ENCODE results near the gene CTSZ. TPM values are rescaled to one million over a fixed set of nuclear protein-coding genes. Genes with fewer than 3 reads are reported as not detected.

CTSZ gene
- total and polyA plus RNA-seq, 4 donors = 11.8 to 233 (median 188) TPM

DNA sequence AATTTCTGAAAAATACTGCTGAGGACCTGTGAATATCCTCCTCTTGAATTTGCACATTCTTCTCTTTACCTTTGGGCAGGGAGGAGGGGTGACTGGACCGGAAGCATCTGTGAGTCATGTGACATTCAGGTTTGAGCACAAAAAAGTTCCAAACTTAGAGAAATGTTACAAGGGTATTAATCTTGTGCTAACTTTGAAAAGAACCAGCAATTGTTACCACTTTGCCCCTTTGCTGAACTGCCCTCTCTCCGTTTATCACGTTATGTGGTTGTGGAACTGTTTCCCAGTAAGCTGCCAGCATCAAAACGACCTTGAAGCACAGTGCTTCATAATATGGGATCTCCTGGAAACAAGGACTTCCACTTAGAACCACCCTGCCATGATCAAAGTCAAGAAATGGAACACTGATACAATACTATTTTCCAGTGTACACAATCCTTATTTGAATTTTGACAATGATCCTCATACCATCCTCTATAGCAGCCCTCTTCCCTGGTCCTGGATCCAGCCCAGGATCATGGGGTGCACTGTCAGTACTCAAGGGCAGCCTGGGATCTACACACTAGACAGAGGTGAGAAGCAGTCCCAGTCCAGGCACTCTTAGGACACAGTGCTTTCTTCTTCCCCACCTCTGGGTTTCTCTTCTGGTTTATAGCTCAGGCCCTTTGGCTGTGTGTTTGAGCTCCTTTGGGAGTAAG, 9.9 kb upstream of the CTSZ start:
- H3K4me3 ChIP-seq (ENCODE audit: low read depth in 1 of 3, low read length in 3 of 3) = no peak overlapping the region
- no peak overlapping the region for H3K9ac ChIP-seq (ENCODE audit: low read depth in 1 of 2, low read length in 2 of 2)
- H3K9me3 ChIP-seq (ENCODE audit: control insufficient read depth in 4 of 4, low read length in 3 of 4) = no peaks in the 10 kb centered on the region
- WGBS = 76% methylated on average over 4 of the region's 4 CpGs
- TF ChIP-seq GABPA (IDR thresholded peaks at IDR 0.05 in 1 of 2, conservative IDR thresholded peaks at IDR 0.05 in 1 of 2) (no peak), YY1 (IDR thresholded peaks at IDR 0.05) (no peak), FOXA2 (IDR thresholded peaks at IDR 0.05) (no peak), JUND (IDR thresholded peaks at IDR 0.05) (no peak), NR2F2 (IDR thresholded peaks at IDR 0.05) (no peak), SP1 (IDR thresholded peaks at IDR 0.05) (no peak), HNF4A (conservative IDR thresholded peaks at IDR 0.05) (no peak), EGR1 (IDR thresholded peaks at IDR 0.05; ENCODE audit: low read depth in 2 of 2) (no peak), RAD21 (IDR thresholded peaks at IDR 0.05) (no peak)
- TF ChIP-seq, protein P1, sequence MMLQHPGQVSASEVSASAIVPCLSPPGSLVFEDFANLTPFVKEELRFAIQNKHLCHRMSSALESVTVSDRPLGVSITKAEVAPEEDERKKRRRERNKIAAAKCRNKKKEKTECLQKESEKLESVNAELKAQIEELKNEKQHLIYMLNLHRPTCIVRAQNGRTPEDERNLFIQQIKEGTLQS (IDR thresholded peaks at IDR 0.05) = no peak
- TF ChIP-seq, protein P2, sequence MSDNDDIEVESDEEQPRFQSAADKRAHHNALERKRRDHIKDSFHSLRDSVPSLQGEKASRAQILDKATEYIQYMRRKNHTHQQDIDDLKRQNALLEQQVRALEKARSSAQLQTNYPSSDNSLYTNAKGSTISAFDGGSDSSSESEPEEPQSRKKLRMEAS (IDR thresholded peaks at IDR 0.05) = no peak
- TF ChIP-seq, protein P3, sequence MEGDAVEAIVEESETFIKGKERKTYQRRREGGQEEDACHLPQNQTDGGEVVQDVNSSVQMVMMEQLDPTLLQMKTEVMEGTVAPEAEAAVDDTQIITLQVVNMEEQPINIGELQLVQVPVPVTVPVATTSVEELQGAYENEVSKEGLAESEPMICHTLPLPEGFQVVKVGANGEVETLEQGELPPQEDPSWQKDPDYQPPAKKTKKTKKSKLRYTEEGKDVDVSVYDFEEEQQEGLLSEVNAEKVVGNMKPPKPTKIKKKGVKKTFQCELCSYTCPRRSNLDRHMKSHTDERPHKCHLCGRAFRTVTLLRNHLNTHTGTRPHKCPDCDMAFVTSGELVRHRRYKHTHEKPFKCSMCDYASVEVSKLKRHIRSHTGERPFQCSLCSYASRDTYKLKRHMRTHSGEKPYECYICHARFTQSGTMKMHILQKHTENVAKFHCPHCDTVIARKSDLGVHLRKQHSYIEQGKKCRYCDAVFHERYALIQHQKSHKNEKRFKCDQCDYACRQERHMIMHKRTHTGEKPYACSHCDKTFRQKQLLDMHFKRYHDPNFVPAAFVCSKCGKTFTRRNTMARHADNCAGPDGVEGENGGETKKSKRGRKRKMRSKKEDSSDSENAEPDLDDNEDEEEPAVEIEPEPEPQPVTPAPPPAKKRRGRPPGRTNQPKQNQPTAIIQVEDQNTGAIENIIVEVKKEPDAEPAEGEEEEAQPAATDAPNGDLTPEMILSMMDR (IDR thresholded peaks at IDR 0.05; ENCODE audit: low read depth, low read length, missing input control) = no peak
- TF ChIP-seq, protein P4, sequence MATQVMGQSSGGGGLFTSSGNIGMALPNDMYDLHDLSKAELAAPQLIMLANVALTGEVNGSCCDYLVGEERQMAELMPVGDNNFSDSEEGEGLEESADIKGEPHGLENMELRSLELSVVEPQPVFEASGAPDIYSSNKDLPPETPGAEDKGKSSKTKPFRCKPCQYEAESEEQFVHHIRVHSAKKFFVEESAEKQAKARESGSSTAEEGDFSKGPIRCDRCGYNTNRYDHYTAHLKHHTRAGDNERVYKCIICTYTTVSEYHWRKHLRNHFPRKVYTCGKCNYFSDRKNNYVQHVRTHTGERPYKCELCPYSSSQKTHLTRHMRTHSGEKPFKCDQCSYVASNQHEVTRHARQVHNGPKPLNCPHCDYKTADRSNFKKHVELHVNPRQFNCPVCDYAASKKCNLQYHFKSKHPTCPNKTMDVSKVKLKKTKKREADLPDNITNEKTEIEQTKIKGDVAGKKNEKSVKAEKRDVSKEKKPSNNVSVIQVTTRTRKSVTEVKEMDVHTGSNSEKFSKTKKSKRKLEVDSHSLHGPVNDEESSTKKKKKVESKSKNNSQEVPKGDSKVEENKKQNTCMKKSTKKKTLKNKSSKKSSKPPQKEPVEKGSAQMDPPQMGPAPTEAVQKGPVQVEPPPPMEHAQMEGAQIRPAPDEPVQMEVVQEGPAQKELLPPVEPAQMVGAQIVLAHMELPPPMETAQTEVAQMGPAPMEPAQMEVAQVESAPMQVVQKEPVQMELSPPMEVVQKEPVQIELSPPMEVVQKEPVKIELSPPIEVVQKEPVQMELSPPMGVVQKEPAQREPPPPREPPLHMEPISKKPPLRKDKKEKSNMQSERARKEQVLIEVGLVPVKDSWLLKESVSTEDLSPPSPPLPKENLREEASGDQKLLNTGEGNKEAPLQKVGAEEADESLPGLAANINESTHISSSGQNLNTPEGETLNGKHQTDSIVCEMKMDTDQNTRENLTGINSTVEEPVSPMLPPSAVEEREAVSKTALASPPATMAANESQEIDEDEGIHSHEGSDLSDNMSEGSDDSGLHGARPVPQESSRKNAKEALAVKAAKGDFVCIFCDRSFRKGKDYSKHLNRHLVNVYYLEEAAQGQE (IDR thresholded peaks at IDR 0.05) = no peak
- H3K27me3 ChIP-seq (ENCODE audit: control insufficient read depth in 4 of 4, insufficient read depth in 4 of 4, low read length in 3 of 4) = no peaks in the 10 kb centered on the region
- no peaks in the 10 kb centered on the region for H3K36me3 ChIP-seq (ENCODE audit: control insufficient read depth in 4 of 4, insufficient read depth in 3 of 4, low read depth in 1 of 4, low read length in 3 of 4)
- no peak overlapping the region for H3K27ac ChIP-seq (ENCODE audit: low read depth in 1 of 2, low read length in 2 of 2)
- no peak for DNase-seq (ENCODE audit: low spot score)
- H3K4me1 ChIP-seq (ENCODE audit: control insufficient read depth in 4 of 4, insufficient read depth in 4 of 4, low read length in 3 of 4) = no peaks in the 10 kb centered on the region

DNA sequence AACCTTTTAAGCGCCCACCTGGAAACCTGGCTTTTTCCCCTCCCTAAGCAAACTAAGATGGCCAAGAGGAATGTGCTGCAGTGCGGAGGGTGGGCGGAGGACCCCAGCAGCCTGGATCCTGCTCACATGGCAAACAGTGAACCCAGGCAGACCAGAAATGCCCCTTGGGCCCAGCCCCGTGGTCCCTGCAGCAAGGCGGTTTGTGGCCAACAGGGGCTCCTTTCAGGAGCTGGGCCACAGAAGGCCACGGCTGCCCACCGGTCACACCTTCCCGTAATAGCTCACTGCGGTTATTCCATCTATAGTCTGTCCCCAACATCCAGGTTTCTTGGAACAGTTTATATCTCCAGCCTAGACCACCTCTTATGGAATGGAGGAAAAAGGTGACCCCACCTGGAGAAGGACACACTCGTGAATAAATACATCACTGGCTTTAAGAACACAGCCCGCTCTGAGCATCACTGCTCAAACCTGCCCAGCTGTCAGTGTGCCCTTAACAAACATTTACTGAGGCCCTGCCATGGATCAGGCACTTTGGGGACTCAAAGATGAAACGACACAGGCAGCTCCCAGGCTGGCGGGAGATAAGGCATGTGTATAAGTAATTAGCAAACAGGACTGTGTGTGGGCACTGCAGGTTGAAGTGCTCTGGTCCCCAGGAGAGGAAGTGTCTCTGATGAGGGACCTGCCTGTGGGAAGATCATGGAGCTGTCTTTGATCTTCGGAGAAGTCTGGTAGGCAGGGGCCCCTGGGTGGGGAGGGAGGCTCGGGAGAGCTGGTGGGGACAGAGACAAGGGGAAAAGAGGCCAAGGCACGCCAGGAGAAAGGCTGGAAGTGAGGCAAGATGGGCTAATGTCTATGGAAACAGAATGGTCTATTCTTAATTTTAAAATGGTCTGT, 9.0 kb upstream of the CTSZ start:
- Histone ChIP-seq H3K4me1 (ENCODE audit: control insufficient read depth in 4 of 4, insufficient read depth in 4 of 4, low read length in 3 of 4) (no peaks in the 10 kb centered on the region), H3K9me3 (ENCODE audit: control insufficient read depth in 4 of 4, low read length in 3 of 4) (no peaks in the 10 kb centered on the region), H3K27me3 (ENCODE audit: control insufficient read depth in 4 of 4, insufficient read depth in 4 of 4, low read length in 3 of 4) (no peaks in the 10 kb centered on the region), H3K27ac (ENCODE audit: low read depth in 1 of 2, low read length in 2 of 2) (no peak overlapping the region), H3K9ac (ENCODE audit: low read depth in 1 of 2, low read length in 2 of 2) (no peak overlapping the region), H3K36me3 (ENCODE audit: control insufficient read depth in 4 of 4, insufficient read depth in 3 of 4, low read depth in 1 of 4, low read length in 3 of 4) (no peaks in the 10 kb centered on the region), H3K4me3 (ENCODE audit: low read depth in 1 of 3, low read length in 3 of 3) (no peak overlapping the region)
- DNase-seq (ENCODE audit: low spot score) = no peak
- WGBS = 89% methylated on average over 16 of the region's 16 CpGs
- TF ChIP-seq, protein P4 (IDR thresholded peaks at IDR 0.05) = no peak
- TF ChIP-seq HNF4A (conservative IDR thresholded peaks at IDR 0.05) (no peak), EGR1 (IDR thresholded peaks at IDR 0.05; ENCODE audit: low read depth in 2 of 2) (no peak), HNF4G (IDR thresholded peaks at IDR 0.05) (no peak), FOXA1 (IDR thresholded peaks at IDR 0.05) (no peak), NR2F2 (IDR thresholded peaks at IDR 0.05) (no peak), SP1 (IDR thresholded peaks at IDR 0.05) (no peak)
- TF ChIP-seq, protein P5, sequence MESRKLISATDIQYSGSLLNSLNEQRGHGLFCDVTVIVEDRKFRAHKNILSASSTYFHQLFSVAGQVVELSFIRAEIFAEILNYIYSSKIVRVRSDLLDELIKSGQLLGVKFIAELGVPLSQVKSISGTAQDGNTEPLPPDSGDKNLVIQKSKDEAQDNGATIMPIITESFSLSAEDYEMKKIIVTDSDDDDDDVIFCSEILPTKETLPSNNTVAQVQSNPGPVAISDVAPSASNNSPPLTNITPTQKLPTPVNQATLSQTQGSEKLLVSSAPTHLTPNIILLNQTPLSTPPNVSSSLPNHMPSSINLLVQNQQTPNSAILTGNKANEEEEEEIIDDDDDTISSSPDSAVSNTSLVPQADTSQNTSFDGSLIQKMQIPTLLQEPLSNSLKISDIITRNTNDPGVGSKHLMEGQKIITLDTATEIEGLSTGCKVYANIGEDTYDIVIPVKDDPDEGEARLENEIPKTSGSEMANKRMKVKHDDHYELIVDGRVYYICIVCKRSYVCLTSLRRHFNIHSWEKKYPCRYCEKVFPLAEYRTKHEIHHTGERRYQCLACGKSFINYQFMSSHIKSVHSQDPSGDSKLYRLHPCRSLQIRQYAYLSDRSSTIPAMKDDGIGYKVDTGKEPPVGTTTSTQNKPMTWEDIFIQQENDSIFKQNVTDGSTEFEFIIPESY (IDR thresholded peaks at IDR 0.05) = no peak
